Measurements from ENCODE around the gene SPSB1.

The SPSB1 gene

GRCh38 chr1:9328201-9328600 lies 35.5 kb downstream of the SPSB1 start:
- Histone ChIP-seq H3K4me3 (ENCODE audit: low read length) (no peak overlapping the region), H3K9me2 (replicated peaks; ENCODE audit: insufficient read depth, low read length) (no peaks in the 10 kb centered on the region), H3K79me2 (ENCODE audit: low read length) (no peaks in the 10 kb centered on the region), H3K27ac (ENCODE audit: low read length) (no peak overlapping the region), H4K20me1 (ENCODE audit: insufficient read depth, low read length) (no peaks in the 10 kb centered on the region), H2AFZ (ENCODE audit: low read length) (no peak overlapping the region), H3K36me3 (replicated peaks; ENCODE audit: insufficient read depth, low read length) (no peaks in the 10 kb centered on the region), H3K4me2 (ENCODE audit: low read depth, low read length) (no peak overlapping the region), H3K27me3 (replicated peaks; ENCODE audit: insufficient read depth, low read length) (no peaks in the 10 kb centered on the region; the same call in 1 of the 2 replicates), H3K9ac (ENCODE audit: low read length) (no peak overlapping the region), H3K9me3 (replicated peaks; ENCODE audit: insufficient read depth, low read length) (no peaks in the 10 kb centered on the region), H3K4me1 (ENCODE audit: low read length) (no peaks in the 10 kb centered on the region), H3F3A (ENCODE audit: insufficient read depth, low read length) (no peaks in the 10 kb centered on the region)
- TF ChIP-seq EZH2phosphoT487 (IDR thresholded peaks at IDR 0.05; ENCODE audit: low read length), result no peak
- TF ChIP-seq, protein P1, sequence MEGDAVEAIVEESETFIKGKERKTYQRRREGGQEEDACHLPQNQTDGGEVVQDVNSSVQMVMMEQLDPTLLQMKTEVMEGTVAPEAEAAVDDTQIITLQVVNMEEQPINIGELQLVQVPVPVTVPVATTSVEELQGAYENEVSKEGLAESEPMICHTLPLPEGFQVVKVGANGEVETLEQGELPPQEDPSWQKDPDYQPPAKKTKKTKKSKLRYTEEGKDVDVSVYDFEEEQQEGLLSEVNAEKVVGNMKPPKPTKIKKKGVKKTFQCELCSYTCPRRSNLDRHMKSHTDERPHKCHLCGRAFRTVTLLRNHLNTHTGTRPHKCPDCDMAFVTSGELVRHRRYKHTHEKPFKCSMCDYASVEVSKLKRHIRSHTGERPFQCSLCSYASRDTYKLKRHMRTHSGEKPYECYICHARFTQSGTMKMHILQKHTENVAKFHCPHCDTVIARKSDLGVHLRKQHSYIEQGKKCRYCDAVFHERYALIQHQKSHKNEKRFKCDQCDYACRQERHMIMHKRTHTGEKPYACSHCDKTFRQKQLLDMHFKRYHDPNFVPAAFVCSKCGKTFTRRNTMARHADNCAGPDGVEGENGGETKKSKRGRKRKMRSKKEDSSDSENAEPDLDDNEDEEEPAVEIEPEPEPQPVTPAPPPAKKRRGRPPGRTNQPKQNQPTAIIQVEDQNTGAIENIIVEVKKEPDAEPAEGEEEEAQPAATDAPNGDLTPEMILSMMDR (IDR thresholded peaks at IDR 0.05; ENCODE audit: low read length), result no peak
- no peak for TF ChIP-seq EZH2 (optimal IDR thresholded peaks at IDR 0.05; ENCODE audit: low read depth, low read length)
- DNase-seq, result no peak

DNA sequence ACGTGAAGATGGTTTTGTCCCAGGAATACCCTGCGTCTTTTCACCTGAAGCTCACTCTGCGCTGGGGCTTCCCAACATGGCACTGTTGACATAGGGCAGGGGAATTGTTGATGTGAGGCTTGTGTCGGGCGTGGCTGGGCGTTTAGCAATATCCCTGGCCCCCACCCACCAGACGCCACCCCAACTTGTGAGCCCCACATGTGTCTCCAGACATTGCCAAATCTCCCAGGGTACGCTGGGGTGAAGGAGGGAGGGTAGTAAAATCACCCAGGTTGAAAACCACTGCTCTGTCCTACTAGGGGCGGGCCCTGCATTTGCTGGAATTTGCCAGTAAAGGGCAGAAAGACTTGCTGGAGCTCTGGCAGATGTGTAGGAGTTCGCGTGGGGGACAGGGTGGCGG lies 36.0 kb downstream of the SPSB1 start:
- no peak for DNase-seq
- Histone ChIP-seq H4K20me1 (ENCODE audit: insufficient read depth, low read length) (no peaks in the 10 kb centered on the region), H3K27me3 (replicated peaks; ENCODE audit: insufficient read depth, low read length) (no peaks in the 10 kb centered on the region; the same call in 1 of the 2 replicates), H2AFZ (ENCODE audit: low read length) (no peak overlapping the region), H3K79me2 (ENCODE audit: low read length) (no peaks in the 10 kb centered on the region), H3K9ac (ENCODE audit: low read length) (no peak overlapping the region), H3K36me3 (replicated peaks; ENCODE audit: insufficient read depth, low read length) (no peaks in the 10 kb centered on the region), H3K27ac (ENCODE audit: low read length) (no peak overlapping the region), H3F3A (ENCODE audit: insufficient read depth, low read length) (no peaks in the 10 kb centered on the region), H3K4me2 (ENCODE audit: low read depth, low read length) (no peak overlapping the region), H3K9me2 (replicated peaks; ENCODE audit: insufficient read depth, low read length) (no peaks in the 10 kb centered on the region), H3K4me3 (ENCODE audit: low read length) (no peak overlapping the region), H3K9me3 (replicated peaks; ENCODE audit: insufficient read depth, low read length) (no peaks in the 10 kb centered on the region), H3K4me1 (ENCODE audit: low read length) (no peaks in the 10 kb centered on the region)
- TF ChIP-seq EZH2phosphoT487 (IDR thresholded peaks at IDR 0.05; ENCODE audit: low read length) (no peak), EZH2 (optimal IDR thresholded peaks at IDR 0.05; ENCODE audit: low read depth, low read length) (no peak)
- TF ChIP-seq, protein P1 (IDR thresholded peaks at IDR 0.05; ENCODE audit: low read length), result no peak

DNA sequence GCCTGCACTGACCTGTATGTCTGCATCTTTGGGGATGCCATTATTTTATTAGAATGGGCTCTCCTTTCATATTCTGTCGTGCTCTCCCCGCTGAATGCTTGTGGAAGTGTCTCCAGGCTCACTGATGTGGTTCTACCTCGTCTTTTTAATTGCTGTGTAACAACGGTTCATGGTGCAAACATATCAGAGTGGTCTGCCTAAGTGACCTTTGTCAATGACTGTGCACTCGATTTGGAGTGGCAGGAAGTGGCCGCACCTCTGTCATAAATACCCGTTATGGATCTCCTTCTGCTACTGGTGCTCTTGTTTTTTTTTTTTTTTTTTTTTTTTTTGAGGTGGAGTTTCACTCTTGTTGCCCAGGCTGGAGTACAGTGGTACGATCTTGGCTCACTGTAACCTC lies 38.3 kb downstream of the SPSB1 start:
- H3K9ac ChIP-seq (ENCODE audit: low read length), result no peak overlapping the region
- no peaks in the 10 kb centered on the region for H3K9me2 ChIP-seq (replicated peaks; ENCODE audit: insufficient read depth, low read length)
- H2AFZ ChIP-seq (ENCODE audit: low read length), result no peak overlapping the region
- TF ChIP-seq EZH2 (optimal IDR thresholded peaks at IDR 0.05; ENCODE audit: low read depth, low read length) (no peak), EZH2phosphoT487 (IDR thresholded peaks at IDR 0.05; ENCODE audit: low read length) (no peak)
- TF ChIP-seq, protein P1 (IDR thresholded peaks at IDR 0.05; ENCODE audit: low read length), result no peak
- no peak overlapping the region for H3K4me2 ChIP-seq (ENCODE audit: low read depth, low read length)
- H3K27me3 ChIP-seq (replicated peaks; ENCODE audit: insufficient read depth, low read length), result no peaks in the 10 kb centered on the region; the same call in 1 of the 2 replicates
- H3K9me3 ChIP-seq (replicated peaks; ENCODE audit: insufficient read depth, low read length), result no peaks in the 10 kb centered on the region
- no peaks in the 10 kb centered on the region for H3K36me3 ChIP-seq (replicated peaks; ENCODE audit: insufficient read depth, low read length)
- no peak overlapping the region for H3K4me3 ChIP-seq (ENCODE audit: low read length)
- H3K79me2 ChIP-seq (ENCODE audit: low read length), result no peaks in the 10 kb centered on the region
- no peak for DNase-seq
- no peaks in the 10 kb centered on the region for H3K4me1 ChIP-seq (ENCODE audit: low read length)
- H3K27ac ChIP-seq (ENCODE audit: low read length), result no peak overlapping the region
- H3F3A ChIP-seq (ENCODE audit: insufficient read depth, low read length), result no peaks in the 10 kb centered on the region
- no peaks in the 10 kb centered on the region for H4K20me1 ChIP-seq (ENCODE audit: insufficient read depth, low read length)
